Uterus (tissue), 2 donors: Measurements from ENCODE around the gene KCNN3.

ENCODE experiments used
- CTCF ChIP-seq, 4 experiments: fragments of 200-600 bp in 2 of 4; fragments of 450-650 bp in 2 of 4; sonication (generic) in 2 of 4; IDR thresholded peaks; one replicate each; pipeline ENCODE4 v1.5.1; 2016 to 2019; ENCODE audit warnings: antibody characterized with exemption in 4 of 4, mild to moderate bottlenecking in 2 of 4, moderate library complexity in 1 of 4
- POLR2A ChIP-seq, 2 donors: fragments of 450-650 bp; IDR thresholded peaks; one replicate each; pipeline ENCODE4 v1.6.1; 2016; ENCODE audit warnings: antibody characterized with exemption in 2 of 2, mild to moderate bottlenecking in 1 of 2, moderate library complexity in 1 of 2

- TF ChIP-seq POLR2A (IDR thresholded peaks at IDR 0.05) (no peak), CTCF (IDR thresholded peaks at IDR 0.05) (no peak)
Measured at GRCh38 chr1:154842635-154843034, 27.4 kb downstream of the KCNN3 start.
